HepG2 (cell line): ENCODE results near the gene GCM1. TPM values are rescaled to one million over a fixed set of nuclear protein-coding genes. Genes with fewer than 3 reads are reported as not detected.

Source experiments
- ARNT2 ChIP-seq: sonication (generic); formaldehyde crosslinking; IDR thresholded peaks from 2 replicates; pipeline ENCODE4 v1.8.0; 2022; ENCODE audit warnings: mild to moderate bottlenecking, low read depth, missing genetic modification reagents, moderate library complexity
- ATF7 ChIP-seq, 2 experiments: fragments of 450-650 bp in 1 of 2; sonication (generic) in 1 of 2; formaldehyde crosslinking in 1 of 2; IDR thresholded peaks; 2 replicates each; pipeline versions ENCODE4 v1.4.0 to v1.6.1; 2016 to 2020; ENCODE audit warnings: antibody characterized with exemption in 1 of 2, mild to moderate bottlenecking in 1 of 2, missing genetic modification reagents in 1 of 2
- CREB1 ChIP-seq, 2 experiments: fragments of 450-650 bp in 1 of 2; IDR thresholded peaks; 2 replicates each; pipeline ENCODE4 v1.6.1; 2016 to 2017; ENCODE audit warnings: control low read depth in 1 of 2, mild to moderate bottlenecking in 1 of 2, missing compliant biosample characterization in 1 of 2, missing genetic modification characterization in 1 of 2
- FOSL1 ChIP-seq: sonication (generic); formaldehyde crosslinking; IDR thresholded peaks from 2 replicates; pipeline ENCODE4 v1.9.0; 2021; ENCODE audit warnings: missing genetic modification reagents, borderline replicate concordance
- FOXJ3 ChIP-seq: sonication (generic); formaldehyde crosslinking; IDR thresholded peaks from 2 replicates; pipeline ENCODE4 v1.4.0; 2020; ENCODE audit warnings: missing genetic modification reagents, mild to moderate bottlenecking, borderline replicate concordance
- GABPB1 ChIP-seq: IDR thresholded peaks from 2 replicates; pipeline ENCODE4 v1.6.1; 2016; ENCODE audit warnings: mild to moderate bottlenecking, missing genetic modification reagents, moderate library complexity, missing compliant biosample characterization
- GATAD2A ChIP-seq: IDR thresholded peaks from 2 replicates; pipeline ENCODE4 v1.6.1; 2016
- HNRNPLL ChIP-seq: fragments of 200-400 bp; formaldehyde crosslinking; IDR thresholded peaks from 2 replicates; pipeline ENCODE4 v1.6.1; 2017; ENCODE audit warnings: mild to moderate bottlenecking, low read depth, low read length; ENCODE audit not compliant: poor library complexity, severe bottlenecking
- NFKBIZ ChIP-seq: IDR thresholded peaks from 2 replicates; pipeline ENCODE4 v1.6.1; 2018; ENCODE audit warnings: missing genetic modification reagents, missing compliant biosample characterization
- PTBP1 ChIP-seq: fragments of 200-400 bp; formaldehyde crosslinking; IDR thresholded peaks from 2 replicates; pipeline ENCODE4 v1.6.1; 2018; ENCODE audit warnings: low read length, low read depth; ENCODE audit not compliant: poor library complexity, severe bottlenecking
- RBFOX2 ChIP-seq: fragments of 200-400 bp; formaldehyde crosslinking; IDR thresholded peaks from 2 replicates; pipeline ENCODE4 v1.6.1; 2017; ENCODE audit warnings: low read depth, mild to moderate bottlenecking, low read length
- REPIN1 ChIP-seq: sonication (generic); formaldehyde crosslinking; IDR thresholded peaks from 2 replicates; pipeline ENCODE4 v1.8.0; 2022; ENCODE audit warnings: missing genetic modification reagents, low read depth, mild to moderate bottlenecking, borderline replicate concordance
- SNAI1 ChIP-seq: sonication (generic); formaldehyde crosslinking; IDR thresholded peaks from 2 replicates; pipeline ENCODE4 v1.5.0; 2020; ENCODE audit warnings: mild to moderate bottlenecking, missing genetic modification reagents, borderline replicate concordance
- SP1 ChIP-seq, 2 experiments: fragments of 450-650 bp in 1 of 2; sonication (generic) in 1 of 2; formaldehyde crosslinking in 1 of 2; IDR thresholded peaks; 2 replicates each; pipeline versions ENCODE4 v1.4.0 to v1.6.1; 2016 to 2020; ENCODE audit warnings: missing genetic modification reagents in 1 of 2
- TEAD3 ChIP-seq: optimal IDR thresholded peaks from 2 replicates; pipeline ENCODE3; 2016; ENCODE audit warnings: borderline replicate concordance
- U2AF2 ChIP-seq: fragments of 200-400 bp; formaldehyde crosslinking; IDR thresholded peaks from 2 replicates; pipeline ENCODE4 v1.6.1; 2017; ENCODE audit warnings: low read depth, mild to moderate bottlenecking, low read length
- ZFY ChIP-seq: sonication (generic); formaldehyde crosslinking; IDR thresholded peaks from 2 replicates; pipeline ENCODE4 v1.4.0; 2020; ENCODE audit warnings: missing genetic modification reagents
- ZNF772 ChIP-seq: sonication (generic); formaldehyde crosslinking; IDR thresholded peaks from 2 replicates; pipeline ENCODE4 v1.5.0; 2020; ENCODE audit warnings: mild to moderate bottlenecking, missing genetic modification reagents
- polyA plus RNA-seq, 8 experiments: library from polyadenylated mRNA; depleted of rRNA in 3 of 8; stranded (reverse) in 7 of 8; unstranded in 1 of 8; fragments of >200 nt; fragmentation: Illumina TruSeq in 4 of 8; extraction: Trizol in 4 of 8; gene quantifications; 2 replicates each; pipeline versions ENCODE4 v1.2.1 to v1.2.3, GENCODE V29; 2011 to 2016; ENCODE audit warnings: low read depth in 4 of 8, missing spikeins in 1 of 8, mixed read lengths in 1 of 8; ENCODE audit not compliant: insufficient read depth in 1 of 8
- total RNA-seq, 5 experiments: library from RNA; depleted of rRNA; stranded (reverse); fragments of >200 nt; fragmentation: Illumina TruSeq; extraction: Trizol; gene quantifications; 2 replicates each; pipeline ENCODE4 v1.2.3, GENCODE V29; 2016; ENCODE audit warnings: low read depth in 1 of 5
- TF ChIP-seq, protein P1 (sequence below): sonication (generic); formaldehyde crosslinking; IDR thresholded peaks from 2 replicates; pipeline ENCODE4 v1.4.0; 2020; ENCODE audit warnings: missing genetic modification reagents
- TF ChIP-seq, protein P2 (sequence below): sonication (generic); formaldehyde crosslinking; IDR thresholded peaks from 2 replicates; pipeline ENCODE4 v1.8.0; 2022; ENCODE audit warnings: mild to moderate bottlenecking, missing genetic modification reagents
- TF ChIP-seq, protein P3 (sequence below): sonication (generic); formaldehyde crosslinking; IDR thresholded peaks from 2 replicates; pipeline ENCODE4 v1.5.0; 2020; ENCODE audit warnings: mild to moderate bottlenecking, missing genetic modification reagents, borderline replicate concordance

The GCM1 gene
- total and polyA plus RNA-seq, 2 of the 13 experiments (the other 11 are each of a cell fraction or from before 2014, with no cell fraction given) = 0.04 to 0.13 TPM

DNA sequence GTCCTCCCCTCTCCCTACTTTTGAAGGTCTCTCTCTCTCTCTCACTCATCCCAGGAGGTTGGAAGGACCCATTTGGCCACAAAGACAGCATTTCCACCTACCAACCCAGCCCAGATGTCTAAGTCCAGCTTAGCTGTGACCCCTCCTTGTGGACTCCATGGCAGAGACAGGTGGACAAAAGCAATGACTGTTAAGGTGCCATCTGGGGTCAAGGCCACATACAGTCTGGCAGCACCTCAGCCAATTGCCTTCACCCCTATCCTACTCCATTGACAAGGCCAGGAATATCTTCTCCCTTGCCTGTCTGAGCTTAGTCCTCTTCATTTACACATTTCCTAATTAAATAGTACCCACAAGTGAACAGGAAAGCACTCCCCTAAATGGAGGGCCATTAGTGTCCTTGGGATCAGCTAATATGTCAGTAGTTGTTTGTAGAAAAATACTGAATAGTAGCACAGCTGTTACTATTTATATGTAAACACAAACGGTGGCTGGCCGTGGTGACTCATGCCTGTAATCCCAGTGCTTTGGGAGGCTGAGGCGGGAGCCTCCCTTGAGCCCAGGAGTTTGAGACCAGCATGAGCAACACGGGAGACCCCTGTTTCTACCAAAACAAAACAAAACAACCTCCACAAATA lies 28.8 kb downstream of the GCM1 start (continued):
- TF ChIP-seq, protein P1, sequence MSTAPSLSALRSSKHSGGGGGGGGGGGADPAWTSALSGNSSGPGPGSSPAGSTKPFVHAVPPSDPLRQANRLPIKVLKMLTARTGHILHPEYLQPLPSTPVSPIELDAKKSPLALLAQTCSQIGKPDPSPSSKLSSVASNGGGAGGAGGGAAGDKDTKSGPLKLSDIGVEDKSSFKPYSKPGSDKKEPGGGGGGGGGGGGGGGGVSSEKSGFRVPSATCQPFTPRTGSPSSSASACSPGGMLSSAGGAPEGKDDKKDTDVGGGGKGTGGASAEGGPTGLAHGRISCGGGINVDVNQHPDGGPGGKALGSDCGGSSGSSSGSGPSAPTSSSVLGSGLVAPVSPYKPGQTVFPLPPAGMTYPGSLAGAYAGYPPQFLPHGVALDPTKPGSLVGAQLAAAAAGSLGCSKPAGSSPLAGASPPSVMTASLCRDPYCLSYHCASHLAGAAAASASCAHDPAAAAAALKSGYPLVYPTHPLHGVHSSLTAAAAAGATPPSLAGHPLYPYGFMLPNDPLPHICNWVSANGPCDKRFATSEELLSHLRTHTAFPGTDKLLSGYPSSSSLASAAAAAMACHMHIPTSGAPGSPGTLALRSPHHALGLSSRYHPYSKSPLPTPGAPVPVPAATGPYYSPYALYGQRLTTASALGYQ (CRISPR knock-in tag) = peak; percentile 74; the same call in 1 of the 2 replicates
- TF ChIP-seq SP1 (IDR thresholded peaks at IDR 0.05) = no peak
- 0 out of 2 replicates have a peak, but pooled peaks have one; percentile 18 for TF ChIP-seq SP1 (CRISPR knock-in tag; IDR thresholded peaks at IDR 0.05)
- no peak for TF ChIP-seq PTBP1
- 0 out of 2 replicates have a peak, but pooled peaks have one; percentile 6 for TF ChIP-seq ZFY (CRISPR knock-in tag)
- peak; percentile 62; the same call in 1 of the 2 replicates for TF ChIP-seq REPIN1 (CRISPR knock-in tag)
- TF ChIP-seq, protein P2, sequence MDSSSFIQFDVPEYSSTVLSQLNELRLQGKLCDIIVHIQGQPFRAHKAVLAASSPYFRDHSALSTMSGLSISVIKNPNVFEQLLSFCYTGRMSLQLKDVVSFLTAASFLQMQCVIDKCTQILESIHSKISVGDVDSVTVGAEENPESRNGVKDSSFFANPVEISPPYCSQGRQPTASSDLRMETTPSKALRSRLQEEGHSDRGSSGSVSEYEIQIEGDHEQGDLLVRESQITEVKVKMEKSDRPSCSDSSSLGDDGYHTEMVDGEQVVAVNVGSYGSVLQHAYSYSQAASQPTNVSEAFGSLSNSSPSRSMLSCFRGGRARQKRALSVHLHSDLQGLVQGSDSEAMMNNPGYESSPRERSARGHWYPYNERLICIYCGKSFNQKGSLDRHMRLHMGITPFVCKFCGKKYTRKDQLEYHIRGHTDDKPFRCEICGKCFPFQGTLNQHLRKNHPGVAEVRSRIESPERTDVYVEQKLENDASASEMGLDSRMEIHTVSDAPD (CRISPR knock-in tag) = peak; percentile 80; the same call in 1 of the 2 replicates
- TF ChIP-seq SNAI1 = peak; percentile 60; the same call in 1 of the 2 replicates
- TF ChIP-seq NFKBIZ (CRISPR knock-in tag) = peak; percentile 86; the same call in 1 of the 2 replicates
- TF ChIP-seq TEAD3 (CRISPR knock-in tag) = peak; percentile 63
- TF ChIP-seq, protein P3, sequence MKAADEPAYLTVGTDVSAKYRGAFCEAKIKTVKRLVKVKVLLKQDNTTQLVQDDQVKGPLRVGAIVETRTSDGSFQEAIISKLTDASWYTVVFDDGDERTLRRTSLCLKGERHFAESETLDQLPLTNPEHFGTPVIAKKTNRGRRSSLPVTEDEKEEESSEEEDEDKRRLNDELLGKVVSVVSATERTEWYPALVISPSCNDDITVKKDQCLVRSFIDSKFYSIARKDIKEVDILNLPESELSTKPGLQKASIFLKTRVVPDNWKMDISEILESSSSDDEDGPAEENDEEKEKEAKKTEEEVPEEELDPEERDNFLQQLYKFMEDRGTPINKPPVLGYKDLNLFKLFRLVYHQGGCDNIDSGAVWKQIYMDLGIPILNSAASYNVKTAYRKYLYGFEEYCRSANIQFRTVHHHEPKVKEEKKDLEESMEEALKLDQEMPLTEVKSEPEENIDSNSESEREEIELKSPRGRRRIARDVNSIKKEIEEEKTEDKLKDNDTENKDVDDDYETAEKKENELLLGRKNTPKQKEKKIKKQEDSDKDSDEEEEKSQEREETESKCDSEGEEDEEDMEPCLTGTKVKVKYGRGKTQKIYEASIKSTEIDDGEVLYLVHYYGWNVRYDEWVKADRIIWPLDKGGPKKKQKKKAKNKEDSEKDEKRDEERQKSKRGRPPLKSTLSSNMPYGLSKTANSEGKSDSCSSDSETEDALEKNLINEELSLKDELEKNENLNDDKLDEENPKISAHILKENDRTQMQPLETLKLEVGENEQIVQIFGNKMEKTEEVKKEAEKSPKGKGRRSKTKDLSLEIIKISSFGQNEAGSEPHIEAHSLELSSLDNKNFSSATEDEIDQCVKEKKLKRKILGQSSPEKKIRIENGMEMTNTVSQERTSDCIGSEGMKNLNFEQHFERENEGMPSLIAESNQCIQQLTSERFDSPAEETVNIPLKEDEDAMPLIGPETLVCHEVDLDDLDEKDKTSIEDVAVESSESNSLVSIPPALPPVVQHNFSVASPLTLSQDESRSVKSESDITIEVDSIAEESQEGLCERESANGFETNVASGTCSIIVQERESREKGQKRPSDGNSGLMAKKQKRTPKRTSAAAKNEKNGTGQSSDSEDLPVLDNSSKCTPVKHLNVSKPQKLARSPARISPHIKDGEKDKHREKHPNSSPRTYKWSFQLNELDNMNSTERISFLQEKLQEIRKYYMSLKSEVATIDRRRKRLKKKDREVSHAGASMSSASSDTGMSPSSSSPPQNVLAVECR (CRISPR knock-in tag) = peak; percentile 47; the same call in 1 of the 2 replicates
- peak; percentile 92 for TF ChIP-seq FOSL1 (CRISPR knock-in tag)
- peak; percentile 58; the same call in 1 of the 2 replicates for TF ChIP-seq ARNT2 (CRISPR knock-in tag)
- TF ChIP-seq GABPB1 (CRISPR knock-in tag) = no peak
- no peak for TF ChIP-seq HNRNPLL
- peak; percentile 72; the same call in 1 of the 2 replicates for TF ChIP-seq FOXJ3 (CRISPR knock-in tag)
- TF ChIP-seq GATAD2A = peak; percentile 90
- TF ChIP-seq RBFOX2 = no peak
- TF ChIP-seq ZNF772 (CRISPR knock-in tag) = peak; percentile 47; the same call in 1 of the 2 replicates
- no peak for TF ChIP-seq U2AF2
- no peak for TF ChIP-seq CREB1 (IDR thresholded peaks at IDR 0.05)
- TF ChIP-seq CREB1 (CRISPR knock-in tag; IDR thresholded peaks at IDR 0.05) = peak; percentile 57; the same call in 1 of the 2 replicates
- TF ChIP-seq ATF7 (IDR thresholded peaks at IDR 0.05) = no peak
- peak; percentile 67; the same call in 1 of the 2 replicates for TF ChIP-seq ATF7 (CRISPR knock-in tag; IDR thresholded peaks at IDR 0.05)
